Psoas muscle (tissue), 8 donors: ENCODE results near the gene E2F1. TPM values are rescaled to one million over a fixed set of nuclear protein-coding genes. Genes with fewer than 3 reads are reported as not detected.

ENCODE experiments used
- ATAC-seq, 4 donors: fragments of 200-7000 bp; cut with Tn5 transposase; one replicate each; pipeline ENCODE4 v1.9.1; 2020; ENCODE audit warnings: moderate library complexity in 3 of 4, mild to moderate bottlenecking in 2 of 4
- DNase-seq, 2 donors: peaks; one replicate each; pipeline ENCODE4 v3.0.0-alpha.2; 2020
- H3K27ac ChIP-seq: fragments of 200-600 bp; one replicate; pipeline ENCODE4 v1.8.0; 2022
- H3K27me3 ChIP-seq, 3 donors: fragments of 200-600 bp in 1 of 3; one replicate each; pipeline versions ENCODE4 v1.6.1 to v1.8.0; 2013 to 2022; ENCODE audit warnings: low read length in 2 of 3, mild to moderate bottlenecking in 2 of 3, moderate library complexity in 1 of 3; ENCODE audit not compliant: insufficient read depth in 3 of 3
- H3K36me3 ChIP-seq, 2 donors: fragments of 200-600 bp in 1 of 2; one replicate each; pipeline versions ENCODE4 v1.6.1 to v1.8.0; 2013 to 2022; ENCODE audit warnings: low read depth in 1 of 2, mild to moderate bottlenecking in 1 of 2, moderate library complexity in 1 of 2; ENCODE audit not compliant: insufficient read depth in 1 of 2
- H3K4me1 ChIP-seq: fragments of 200-600 bp; one replicate; pipeline ENCODE4 v1.8.0; 2022
- H3K4me3 ChIP-seq: fragments of 200-600 bp; one replicate; pipeline ENCODE4 v1.8.0; 2022; ENCODE audit warnings: mild to moderate bottlenecking
- H3K9me3 ChIP-seq: fragments of 200-600 bp; one replicate; pipeline ENCODE4 v1.8.0; 2022
- WGBS, 3 donors: extraction: QIAGEN DNeasy Blood & Tissue Kit; methylation state at CpG; one replicate each; pipeline versions ENCODE4 v1.1.6 to v1.1.7; 2013; 5-methylcytosine and 5-hydroxymethylcytosine counted together
- intact Hi-C, 2 donors: fragments of 100-400 bp; cut with DNase I; formaldehyde crosslinking; loops; one replicate each; pipeline versions ENCODE4 v1.11.0 to v1.14.2; 2022
- polyA plus RNA-seq, 3 donors: library from polyadenylated mRNA; stranded (reverse); fragments of 200-250 nt; gene quantifications; one replicate each; pipeline ENCODE4 v1.2.3, GENCODE V29; 2013
- total RNA-seq, 4 donors: library from RNA; stranded (reverse); fragmentation: NEBNext Ultra II Directional in 2 of 4; extraction: Animal tissue kit (Norgen Biotek cat#: 25700) in 2 of 4; gene quantifications; one replicate each; pipeline versions ENCODE4 v1.2.1 to v1.2.4, GENCODE V29; 2021 to 2023
- TF ChIP-seq, protein P1 (sequence below): fragments of 200-600 bp; IDR thresholded peaks from one replicate; pipeline ENCODE4 v1.8.0; 2022; ENCODE audit warnings: antibody characterized with exemption
- donor health status: healthy with polysubstance abuse.
- donor health status: DM: no; HTN: no; CAD: no; lungs with moderate emphysema.
- donor health status: Bipolar disorder and iron deficiency.
- donor health status: healthy.
- donor health status: DM: yes; HTN: yes; CAD: no.
- donor health status: DM: no; HTN: no; CAD: no.
- donor health status: DM: no; HTN: no; CAD: no.
- donor health status: DM: yes; HTN: yes; CAD: no.

Gene E2F1
- total and polyA plus RNA-seq, 7 donors: 0.73 to 6.5 (median 0.84) TPM

- WGBS, 3 donors: 55 to 64% (median 57%) methylated on average over 17 of the region's 17 CpGs
- Histone ChIP-seq H3K4me1 (peaks cover 28% of the 10 kb centered on the region), H3K4me3 (peak overlapping the region; percentile 92), H3K36me3 (peaks cover 0 to 43% of the 10 kb centered on the region in 2 donors), H3K27me3 (no peaks in the 10 kb centered on the region), H3K27ac (peak overlapping the region; percentile 87), H3K9me3 (no peaks in the 10 kb centered on the region)
- TF ChIP-seq, protein P1, sequence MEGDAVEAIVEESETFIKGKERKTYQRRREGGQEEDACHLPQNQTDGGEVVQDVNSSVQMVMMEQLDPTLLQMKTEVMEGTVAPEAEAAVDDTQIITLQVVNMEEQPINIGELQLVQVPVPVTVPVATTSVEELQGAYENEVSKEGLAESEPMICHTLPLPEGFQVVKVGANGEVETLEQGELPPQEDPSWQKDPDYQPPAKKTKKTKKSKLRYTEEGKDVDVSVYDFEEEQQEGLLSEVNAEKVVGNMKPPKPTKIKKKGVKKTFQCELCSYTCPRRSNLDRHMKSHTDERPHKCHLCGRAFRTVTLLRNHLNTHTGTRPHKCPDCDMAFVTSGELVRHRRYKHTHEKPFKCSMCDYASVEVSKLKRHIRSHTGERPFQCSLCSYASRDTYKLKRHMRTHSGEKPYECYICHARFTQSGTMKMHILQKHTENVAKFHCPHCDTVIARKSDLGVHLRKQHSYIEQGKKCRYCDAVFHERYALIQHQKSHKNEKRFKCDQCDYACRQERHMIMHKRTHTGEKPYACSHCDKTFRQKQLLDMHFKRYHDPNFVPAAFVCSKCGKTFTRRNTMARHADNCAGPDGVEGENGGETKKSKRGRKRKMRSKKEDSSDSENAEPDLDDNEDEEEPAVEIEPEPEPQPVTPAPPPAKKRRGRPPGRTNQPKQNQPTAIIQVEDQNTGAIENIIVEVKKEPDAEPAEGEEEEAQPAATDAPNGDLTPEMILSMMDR: no peak
- intact Hi-C loops: no loop called here
- ATAC-seq: no peak
- peak in 1 of 2 donors; percentile 46 for DNase-seq
Measured at GRCh38 chr20:33672426-33673113, 13.6 kb downstream of the E2F1 start.

DNA sequence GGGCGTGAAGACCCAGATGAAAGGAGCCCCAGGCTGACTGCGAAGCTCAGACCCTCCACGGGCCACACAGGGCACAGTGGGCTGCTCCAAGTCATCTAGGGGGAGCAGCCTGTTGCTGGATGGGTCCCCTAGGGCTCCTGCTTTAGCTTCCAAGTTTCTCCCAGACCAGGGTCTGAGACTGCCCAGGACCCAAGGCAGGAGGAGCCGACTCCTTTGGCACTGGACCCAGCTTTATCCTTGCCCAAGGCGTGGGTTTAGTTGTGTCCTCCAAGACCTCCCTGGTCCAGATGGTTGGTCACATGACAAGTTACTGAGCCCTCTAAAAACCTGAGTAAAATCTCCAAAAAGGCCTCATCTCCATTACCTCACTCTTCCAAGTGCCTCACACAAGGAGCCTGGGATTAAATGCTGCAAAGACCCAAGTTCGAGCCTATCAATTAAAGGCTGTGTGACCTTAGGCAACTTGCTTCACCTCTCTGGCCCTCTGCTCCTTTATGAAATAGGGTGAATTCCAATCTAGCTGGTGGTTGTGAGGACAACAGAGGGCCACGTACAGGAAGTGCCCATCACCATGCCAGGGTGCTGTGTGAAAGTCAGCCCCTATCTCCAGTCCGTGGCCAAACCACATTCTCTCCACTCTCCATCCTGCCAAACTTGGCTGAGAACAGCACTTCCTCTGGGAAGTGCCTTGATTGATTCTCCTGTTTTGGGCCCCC lies 14.5 kb downstream of the E2F1 start:
- TF ChIP-seq, protein P1: no peak
- Histone ChIP-seq H3K27ac (peak overlapping the region; percentile 87), H3K9me3 (no peaks in the 10 kb centered on the region), H3K4me3 (no peak overlapping the region), H3K36me3 (peaks cover 0 to 43% of the 10 kb centered on the region in 2 donors), H3K4me1 (peaks cover 33% of the 10 kb centered on the region), H3K27me3 (no peaks in the 10 kb centered on the region)
- intact Hi-C loops: no loop called here
- DNase-seq (peak in 1 of 2 donors; percentile 42), ATAC-seq (no peak)
- 64 to 77% (median 69%) methylated on average over 7 to 8 of the region's 8 CpGs for WGBS, 3 donors

DNA sequence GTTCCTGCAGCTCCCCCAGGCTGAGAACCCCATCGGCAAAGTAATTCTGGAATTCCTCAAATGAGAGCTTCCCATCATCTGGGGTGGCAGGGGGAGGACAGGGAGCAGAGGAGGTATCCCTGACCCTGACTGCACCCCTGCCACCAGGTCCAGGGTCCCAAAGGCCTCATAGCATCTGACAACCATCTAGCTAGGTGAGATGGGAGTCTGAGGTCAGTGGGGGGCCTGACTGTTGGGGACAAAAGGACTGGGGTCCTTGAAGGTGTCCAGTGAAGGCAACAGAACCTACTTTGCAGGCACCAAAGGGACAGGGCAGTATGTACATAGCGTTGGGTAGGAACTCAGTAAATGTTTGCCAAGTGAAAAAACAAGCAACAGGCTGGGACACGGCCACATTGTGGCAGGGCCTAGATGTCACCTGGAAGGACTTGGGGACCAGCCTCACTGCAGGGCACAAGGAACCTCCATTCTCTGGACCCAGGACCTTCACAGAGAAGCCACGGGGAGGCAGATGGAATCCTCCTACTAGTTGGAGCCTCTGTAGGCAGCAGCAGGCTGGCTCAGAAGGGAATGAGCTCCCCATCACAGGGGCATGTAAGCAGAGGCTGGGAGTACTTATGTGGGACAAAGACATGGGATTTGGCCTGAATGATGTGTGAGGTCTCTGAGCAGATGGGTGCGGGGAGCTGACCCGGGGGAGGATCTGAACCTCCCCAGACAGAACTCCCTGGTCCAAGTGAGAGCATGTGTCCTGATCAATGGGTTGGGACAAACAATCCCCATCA lies 15.3 kb downstream of the E2F1 start:
- intact Hi-C loops: no loop called here
- DNase-seq (no peak), ATAC-seq (no peak)
- Histone ChIP-seq H3K4me3 (no peak overlapping the region), H3K36me3 (peaks cover 0 to 43% of the 10 kb centered on the region in 2 donors), H3K27me3 (no peaks in the 10 kb centered on the region), H3K9me3 (no peaks in the 10 kb centered on the region), H3K27ac (no peak overlapping the region), H3K4me1 (peaks cover 38% of the 10 kb centered on the region)
- WGBS, 3 donors: 76 to 91% (median 84%) methylated on average over 6 of the region's 6 CpGs
- TF ChIP-seq, protein P1: no peak

DNA sequence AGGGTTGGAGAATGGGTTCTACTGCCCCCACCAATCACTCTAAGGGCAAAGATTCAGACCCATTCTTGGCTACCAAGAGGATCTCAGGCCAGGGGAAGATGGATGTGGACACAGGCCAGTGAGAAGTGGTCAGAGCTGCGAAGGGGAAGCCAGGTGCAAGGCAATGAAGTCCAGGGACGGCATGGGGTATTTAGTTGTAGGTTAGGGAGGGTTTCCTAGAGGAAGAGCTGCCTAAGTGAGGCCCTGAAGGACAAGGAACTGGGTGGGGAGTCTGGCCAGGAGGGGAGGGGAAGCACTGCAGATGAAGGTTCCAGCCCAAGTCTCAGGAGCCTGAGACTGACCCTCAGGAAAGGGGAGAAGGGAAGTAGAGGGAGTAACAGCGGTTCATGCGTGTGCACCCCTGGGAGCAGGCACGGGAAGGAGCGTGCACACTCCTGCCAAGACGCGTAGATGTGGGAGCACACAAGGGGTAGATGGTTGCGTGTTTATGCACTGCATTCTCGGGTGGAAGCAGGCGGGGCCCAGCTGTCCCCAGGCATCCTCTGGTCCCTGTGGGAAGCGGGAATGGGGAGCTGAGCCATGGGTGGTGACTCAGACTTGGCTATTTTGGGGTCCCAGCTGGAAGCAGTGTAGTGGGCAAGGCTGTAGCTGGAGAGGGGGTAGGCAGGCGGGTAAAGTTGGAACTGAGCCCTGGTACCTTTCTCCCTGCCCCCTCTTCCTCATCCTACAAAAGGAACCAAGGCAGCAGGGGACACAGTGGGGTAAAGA lies 16.1 kb downstream of the E2F1 start:
- Histone ChIP-seq H3K27ac (no peak overlapping the region), H3K4me1 (peaks cover 35% of the 10 kb centered on the region), H3K4me3 (no peak overlapping the region), H3K27me3 (no peaks in the 10 kb centered on the region), H3K9me3 (no peaks in the 10 kb centered on the region), H3K36me3 (peaks cover 0 to 43% of the 10 kb centered on the region in 2 donors)
- no peak for DNase-seq
- intact Hi-C loops: loop anchor here (5.0 kb wide), 3 partner anchors 208 to 268 kb away; partner anchors contain the start of gene CDK5RAP1 (in 1 of the 2)
- WGBS, 3 donors: 63 to 71% (median 64%) methylated on average over 13 of the region's 13 CpGs
- no peak for ATAC-seq
- TF ChIP-seq, protein P1: no peak
